Activated CD4-positive, alpha-beta T cell treated with anti-CD3 and anti-CD28 coated beads for 24 hours (primary cell): ENCODE results near the gene KBTBD12.
"Not testable (repeated sequence)": the region's sequence is repeated elsewhere in the genome, so short reads cannot be mapped to it uniquely, and the experiment has no call there.

Experiments
- DNase-seq, 2 donors: peaks; one replicate each; pipeline ENCODE4 v3.0.0-alpha.2; 2020; ENCODE audit warnings: low read depth in 2 of 2

The KBTBD12 gene

GRCh38 chr3:127903611-127904375 is 11.2 kb upstream of the KBTBD12 start:
- no peak for DNase-seq

GRCh38 chr3:127905556-127905955 is 9.5 kb upstream of the KBTBD12 start:
- no peak for DNase-seq

GRCh38 chr3:127906653-127907052 is 8.4 kb upstream of the KBTBD12 start:
- not testable (repeated sequence) for DNase-seq

DNA sequence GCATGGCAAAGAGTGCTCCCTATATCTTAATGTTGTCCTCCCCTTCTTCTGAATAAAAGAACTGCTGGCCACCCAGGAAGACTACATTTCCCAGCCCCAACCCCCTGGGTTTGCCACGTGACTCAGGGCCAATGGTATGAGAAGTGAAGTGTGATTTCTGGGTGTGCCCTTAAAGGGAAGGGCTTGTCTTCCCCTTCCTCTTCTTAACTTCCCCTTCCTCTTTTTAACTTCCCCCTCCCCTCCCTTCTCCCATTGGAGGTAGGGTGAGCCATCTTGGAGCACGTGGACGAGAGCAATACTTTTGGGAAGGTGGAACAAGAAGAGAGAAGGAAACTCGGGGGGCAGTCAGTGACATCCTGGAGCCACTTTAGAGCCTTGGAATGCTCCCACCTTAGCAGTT is 6.8 kb upstream of the KBTBD12 start:
- DNase-seq = no peak

- DNase-seq = no peak
These were observed 6.1 kb upstream of the KBTBD12 start for GRCh38 chr3:127908951-127909350.

DNA sequence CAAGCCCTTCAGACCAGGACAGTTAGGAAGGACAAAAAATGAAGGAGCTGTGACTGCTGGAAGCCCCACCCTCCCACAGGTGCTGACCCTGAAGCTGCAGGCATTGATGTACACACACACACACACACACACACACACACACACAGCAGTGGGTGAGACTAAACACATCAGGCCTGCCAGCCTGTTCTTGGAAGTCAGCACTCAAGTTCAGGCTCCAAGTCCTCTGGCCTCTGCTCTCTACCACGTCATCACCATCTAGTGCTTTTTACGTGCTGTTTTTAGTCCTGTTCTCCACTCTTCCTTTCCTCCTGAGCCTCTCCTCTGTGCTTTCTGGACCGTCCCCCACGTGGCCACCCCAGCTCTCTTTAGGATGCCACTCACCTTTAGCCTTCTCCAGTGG is 5.4 kb upstream of the KBTBD12 start:
- DNase-seq = no peak

DNA sequence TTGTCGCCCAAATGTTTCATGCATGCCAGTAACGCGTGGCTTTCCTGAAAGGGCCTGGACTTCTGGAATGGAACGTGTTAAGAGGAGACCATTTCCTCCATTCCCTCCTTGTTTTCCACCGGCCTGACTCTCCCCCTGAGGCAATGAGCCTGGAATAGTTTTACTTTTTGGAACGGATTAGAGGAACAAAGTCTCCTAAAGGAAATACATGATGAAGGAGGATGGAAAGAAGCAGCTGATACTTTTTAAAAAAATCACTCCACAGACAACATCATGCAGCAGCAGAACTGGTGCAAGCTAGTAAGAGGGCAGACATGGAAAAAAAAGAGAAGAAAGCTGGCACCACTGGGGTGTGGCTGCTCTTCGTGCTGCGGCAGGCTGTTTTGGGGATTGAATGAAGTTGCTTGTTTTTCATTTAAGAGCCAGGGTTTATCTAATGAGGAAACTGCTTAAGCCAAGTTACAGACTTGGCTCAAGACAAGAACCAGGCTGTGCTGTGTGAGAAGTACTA is 3.6 kb upstream of the KBTBD12 start:
- DNase-seq = no peak

DNA sequence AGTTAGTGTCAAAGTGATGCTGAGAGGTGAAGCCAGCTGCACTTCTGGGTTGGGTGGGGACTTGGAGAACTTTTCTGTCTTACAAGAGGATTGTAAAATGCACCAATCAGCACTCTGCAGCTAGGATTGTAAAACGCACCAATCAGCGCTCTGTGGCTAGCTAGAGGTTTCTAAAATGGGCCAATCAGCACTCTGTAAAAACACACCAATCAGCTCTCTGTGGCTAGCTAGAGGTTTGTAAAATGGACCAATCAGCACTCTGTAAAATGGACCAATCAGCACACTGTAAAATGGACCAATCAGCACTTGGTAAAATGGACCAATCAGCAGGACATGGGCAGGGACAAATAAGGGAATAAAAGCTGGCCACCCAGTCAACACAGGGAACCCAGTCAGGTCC is 1.2 kb upstream of the KBTBD12 start:
- not testable (repeated sequence) for DNase-seq

DNA sequence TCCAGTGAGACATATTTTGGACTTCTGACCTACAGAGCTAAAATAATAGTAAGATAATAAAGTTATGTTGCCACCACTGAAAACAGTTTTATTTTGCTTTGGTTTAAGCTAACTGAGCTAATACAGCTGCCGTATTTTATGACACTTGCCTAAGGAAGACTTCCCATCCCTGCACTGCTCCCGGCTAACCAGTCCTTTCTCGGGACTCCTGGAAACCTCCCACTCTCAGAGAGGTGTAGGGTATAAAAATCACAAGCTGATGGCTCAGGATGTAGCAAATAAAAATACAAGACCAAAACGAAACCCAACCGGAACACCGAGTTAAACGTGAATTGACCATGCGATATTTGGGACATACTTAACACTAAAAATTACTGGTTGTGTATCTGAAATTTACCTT is 448 bp upstream of the KBTBD12 start:
- DNase-seq = no peak

GRCh38 chr3:127915937-127916493 is 983 bp downstream of the KBTBD12 start:
- no peak for DNase-seq

DNA sequence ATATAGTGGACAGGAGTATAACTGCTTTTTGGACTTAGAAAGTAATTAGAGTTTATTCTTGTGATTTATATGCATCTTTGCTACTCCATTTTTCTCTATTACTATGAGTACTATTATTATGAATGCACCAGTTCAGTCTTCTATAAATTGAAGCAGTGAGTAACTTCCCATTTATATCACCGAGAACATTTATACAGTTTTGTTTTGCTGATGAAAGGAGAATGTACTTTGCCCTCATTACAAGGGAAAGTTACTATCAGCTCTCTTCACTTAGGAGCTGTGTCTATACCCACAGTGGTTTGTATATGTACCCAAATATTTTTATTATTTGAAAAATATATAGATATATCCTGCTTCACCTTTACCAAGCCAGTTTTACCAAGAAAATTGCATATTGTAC is 5.7 kb downstream of the KBTBD12 start:
- DNase-seq = no peak

GRCh38 chr3:127923611-127924010 is 8.6 kb downstream of the KBTBD12 start:
- DNase-seq = no peak

DNA sequence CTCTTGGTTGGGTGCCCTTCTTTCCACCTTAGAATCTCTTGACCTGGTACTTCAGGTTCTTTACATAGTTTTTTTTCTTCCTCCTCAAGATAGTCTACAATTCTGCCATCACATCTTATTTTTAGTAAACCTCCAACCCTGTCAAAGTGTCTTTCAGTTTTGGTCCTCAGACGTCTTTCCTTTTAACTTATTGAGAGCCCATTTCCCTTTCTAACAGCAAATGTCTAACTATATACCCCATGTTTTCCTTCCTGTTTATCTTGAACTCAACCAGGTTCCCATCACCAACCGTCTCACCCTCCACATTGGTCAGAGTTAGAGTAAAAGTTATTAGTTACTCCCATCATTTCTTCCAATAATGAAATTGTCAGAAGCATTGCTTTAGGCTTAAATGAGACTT is 10.4 kb downstream of the KBTBD12 start:
- DNase-seq = no peak

DNA sequence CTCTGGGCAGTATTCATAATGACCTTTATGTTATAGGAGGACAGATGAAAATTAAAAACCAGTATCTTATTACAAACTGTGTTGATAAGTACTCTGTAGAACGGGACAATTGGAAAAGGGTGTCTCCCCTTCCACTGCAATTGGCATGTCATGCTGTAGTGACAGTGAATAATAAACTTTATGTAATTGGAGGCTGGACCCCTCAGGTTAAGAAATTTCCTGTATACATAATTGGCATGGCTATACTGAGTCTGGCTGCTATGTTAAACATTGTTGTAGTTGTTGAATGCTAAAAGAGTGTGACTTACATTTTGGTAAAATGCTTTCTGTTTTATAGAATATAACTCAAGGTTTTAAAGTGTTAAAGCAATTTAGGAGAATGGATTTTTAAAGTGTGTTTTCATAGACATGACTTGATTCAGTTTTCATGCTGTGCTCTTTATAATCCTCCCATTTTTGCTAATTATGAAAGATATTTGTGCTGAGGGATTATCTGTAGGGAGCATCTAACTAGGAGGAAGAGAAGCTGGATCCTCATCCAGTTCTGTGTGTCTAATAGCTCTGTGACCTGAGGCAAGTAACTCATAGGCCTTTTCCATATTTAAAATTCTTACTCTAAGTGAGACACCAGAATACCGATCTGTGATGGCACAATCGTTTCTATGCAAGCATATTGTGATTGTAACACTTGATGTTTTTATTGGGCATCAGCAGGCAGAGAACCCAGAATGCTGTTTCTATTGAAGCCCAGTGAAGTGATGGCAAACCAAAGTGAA is 13.0 kb downstream of the KBTBD12 start:
- DNase-seq = no peak

GRCh38 chr3:127929818-127930413 is 14.9 kb downstream of the KBTBD12 start:
- DNase-seq = no peak

GRCh38 chr3:127933396-127933795 is 18.4 kb downstream of the KBTBD12 start:
- no peak for DNase-seq

DNA sequence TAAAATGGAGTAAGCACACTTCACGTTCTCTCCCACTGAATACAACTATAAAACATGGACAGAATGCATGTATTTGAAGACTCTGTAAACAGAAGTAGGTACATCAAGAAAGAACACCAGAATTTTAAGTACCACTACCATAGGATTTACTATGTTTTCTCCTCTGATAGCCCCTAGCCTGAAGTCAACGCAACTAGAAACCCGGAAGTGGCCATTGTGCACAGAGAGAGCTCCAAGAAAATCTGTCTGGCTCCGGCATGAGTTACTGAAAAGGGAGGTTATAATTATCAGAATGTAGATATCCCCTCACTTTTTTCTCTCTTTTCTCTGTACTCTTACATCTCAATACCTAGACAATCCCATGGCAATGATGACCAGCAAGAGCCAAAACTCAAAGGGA is 23.8 kb downstream of the KBTBD12 start:
- no peak for DNase-seq

- DNase-seq = no peak
These were observed 25.1 kb downstream of the KBTBD12 start for GRCh38 chr3:127940116-127940515.

DNA sequence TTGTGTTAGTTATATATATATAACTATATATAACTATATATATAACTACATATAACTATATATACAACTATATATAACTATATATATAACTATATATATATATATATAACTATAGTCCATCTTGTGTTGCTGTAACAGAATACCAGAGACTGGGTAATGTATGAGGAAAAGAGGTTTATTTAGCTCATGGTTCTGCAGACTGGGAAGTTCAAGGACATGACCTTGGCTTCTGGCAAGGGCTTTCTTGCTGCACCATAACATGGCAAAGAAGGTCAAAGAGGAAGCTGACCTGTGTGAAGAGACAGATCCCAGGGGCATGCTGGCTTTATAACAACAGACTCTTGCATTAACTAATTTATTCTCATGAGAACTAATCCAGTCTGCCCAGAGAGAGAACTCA is 27.6 kb downstream of the KBTBD12 start:
- no peak for DNase-seq

- DNase-seq = no peak
These were observed 33.2 kb downstream of the KBTBD12 start for GRCh38 chr3:127948211-127948610.

DNA sequence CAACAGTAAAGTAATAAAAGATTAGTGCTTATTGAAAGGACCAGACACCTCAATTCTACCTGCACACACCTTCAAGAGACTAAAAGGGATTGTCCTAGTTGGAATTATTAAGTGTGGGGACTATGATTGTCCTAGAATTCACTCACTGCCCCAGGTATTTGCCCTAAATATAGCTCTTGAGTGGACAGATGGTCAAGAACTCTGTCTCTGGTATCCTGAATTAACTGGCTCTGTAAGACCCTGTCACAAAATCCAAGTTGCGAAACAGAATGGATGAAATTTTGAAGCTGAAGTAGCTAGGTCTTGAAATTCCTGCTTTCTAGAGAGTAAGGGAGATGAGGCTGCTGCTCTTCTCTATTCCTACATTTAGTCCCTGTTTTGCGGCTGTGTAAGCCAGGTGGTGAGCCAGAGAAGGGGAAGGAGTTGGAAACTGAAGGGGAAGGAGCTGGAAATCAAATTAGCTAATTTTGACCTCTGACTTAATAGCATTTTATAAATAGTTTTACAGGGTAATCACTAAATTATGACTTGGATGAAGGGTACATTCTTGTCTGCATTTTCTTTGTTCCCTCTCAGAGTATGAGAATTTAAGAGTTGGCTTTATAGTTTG is 34.5 kb downstream of the KBTBD12 start:
- no peak for DNase-seq

DNA sequence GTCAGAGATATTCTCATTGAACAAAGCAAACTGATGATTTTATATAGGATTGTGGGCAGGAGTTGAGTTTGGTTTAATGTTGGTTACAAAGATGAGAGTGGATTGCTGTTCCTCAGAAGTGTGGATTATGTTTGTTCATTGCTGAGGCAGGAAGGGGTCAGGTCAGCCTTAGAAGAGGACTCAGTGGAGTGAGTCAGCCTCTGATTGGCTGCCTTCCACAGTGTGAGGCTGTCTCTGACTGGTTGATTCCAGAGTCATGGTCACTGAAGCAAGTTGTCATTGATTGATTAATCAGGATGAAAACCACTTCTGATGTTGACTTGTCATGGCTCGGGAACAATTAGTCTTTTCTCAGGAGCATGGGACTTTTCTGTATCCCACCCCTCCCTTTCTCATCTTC is 36.2 kb downstream of the KBTBD12 start:
- no peak for DNase-seq
